Caco-2 (cell line): ENCODE data around the gene SLC25A4. TPM values are rescaled to one million over a fixed set of nuclear protein-coding genes. Genes with fewer than 3 reads are reported as not detected.

ENCODE experiments used
- BruUV-seq: library from RNA; stranded (reverse); fragments of 400-500 nt; replicated peaks from 2 replicates; lab custom pipeline; 2021; lab: Mats Ljungman, UMichigan
- CTCF ChIA-PET: fragments of 300-600 bp; sonication (Branson Sonifier 250); formaldehyde crosslinking; loops from one replicate; lab custom pipeline; 2022; ENCODE audit warnings: antibody characterized with exemption; lab: Charles Lee
- POLR2A ChIA-PET: fragments of 300-600 bp; sonication (Branson Sonifier 250); formaldehyde crosslinking; loops from one replicate; lab custom pipeline; 2022; ENCODE audit warnings: antibody characterized with exemption; lab: Charles Lee
- DNase-seq, 2 experiments: peaks; one replicate each; pipeline versions ENCODE4 v3.0.0 to v3.0.0-alpha.2; 2020 to 2022
- H3K27me3 ChIP-seq: replicated peaks from 2 replicates; pipeline ENCODE4 v1.6.0; 2011; ENCODE audit warnings: low read length; ENCODE audit not compliant: control insufficient read depth, insufficient read depth
- H3K36me3 ChIP-seq: 2 replicates; pipeline ENCODE4 v1.5.1; 2011; ENCODE audit warnings: low read length; ENCODE audit not compliant: control insufficient read depth, insufficient read depth
- H3K4me1 ChIP-seq: fragments of 250-450 bp; sonication (Bioruptor Pico); 2 replicates; pipeline ENCODE4 v1.5.1; 2020; ENCODE audit warnings: mild to moderate bottlenecking
- H3K4me3 ChIP-seq: 2 replicates; pipeline ENCODE4 v1.5.1; 2011; ENCODE audit warnings: low read depth, mild to moderate bottlenecking, control low read depth, low read length
- H3K9me3 ChIP-seq: fragments of 250-450 bp; sonication (Bioruptor Pico); 2 replicates; pipeline ENCODE4 v1.5.1; 2020; ENCODE audit warnings: mild to moderate bottlenecking, moderate library complexity
- H3K27ac Mint-ChIP-seq: one replicate; pipeline ENCODE4 v1.8.0; 2022; ENCODE audit warnings: mixed read lengths; ENCODE audit not compliant: unreplicated experiment
- H3K27me3 Mint-ChIP-seq: one replicate; pipeline ENCODE4 v1.8.0; 2022; ENCODE audit warnings: mixed read lengths; ENCODE audit not compliant: insufficient read depth, unreplicated experiment
- H3K36me3 Mint-ChIP-seq: one replicate; pipeline ENCODE4 v1.8.0; 2022; ENCODE audit warnings: mild to moderate bottlenecking, mixed read lengths; ENCODE audit not compliant: insufficient read depth, unreplicated experiment
- H3K4me1 Mint-ChIP-seq: one replicate; pipeline ENCODE4 v1.8.0; 2022; ENCODE audit warnings: low read depth, mixed read lengths; ENCODE audit not compliant: unreplicated experiment
- H3K4me3 Mint-ChIP-seq: one replicate; pipeline ENCODE4 v1.8.0; 2022; ENCODE audit warnings: mild to moderate bottlenecking, moderate library complexity, mixed read lengths; ENCODE audit not compliant: unreplicated experiment
- H3K9me3 Mint-ChIP-seq: one replicate; pipeline ENCODE4 v1.8.0; 2022; ENCODE audit warnings: mixed read lengths; ENCODE audit not compliant: unreplicated experiment
- intact Hi-C: fragments of 100-400 bp; cut with micrococcal nuclease; formaldehyde crosslinking; loops from one replicate; pipeline ENCODE4 v1.10.0; 2022; ENCODE audit not compliant: unreplicated experiment
- total RNA-seq: library from RNA; stranded (reverse); gene quantifications from 2 replicates; pipeline ENCODE4 v1.2.3, GENCODE V29; 2022
- TF ChIP-seq, protein P1 (sequence below), 2 experiments: fragments of 200-600 bp in 1 of 2; IDR thresholded peaks; 1 replicate in 1 of 2; 2 replicates in 1 of 2; pipeline versions ENCODE4 v1.5.1 to v1.8.0; 2011 to 2022; ENCODE audit warnings: antibody characterized with exemption in 1 of 2, control low read depth in 1 of 2, inconsistent platforms in 1 of 2, low read depth in 1 of 2, low read length in 1 of 2, mild to moderate bottlenecking in 1 of 2, moderate library complexity in 1 of 2; ENCODE audit not compliant: insufficient read depth in 1 of 2, severe bottlenecking in 1 of 2, unreplicated experiment in 1 of 2

The SLC25A4 gene
- total RNA-seq, 1 experiment from 2014 or later, result 24.1 TPM

DNA sequence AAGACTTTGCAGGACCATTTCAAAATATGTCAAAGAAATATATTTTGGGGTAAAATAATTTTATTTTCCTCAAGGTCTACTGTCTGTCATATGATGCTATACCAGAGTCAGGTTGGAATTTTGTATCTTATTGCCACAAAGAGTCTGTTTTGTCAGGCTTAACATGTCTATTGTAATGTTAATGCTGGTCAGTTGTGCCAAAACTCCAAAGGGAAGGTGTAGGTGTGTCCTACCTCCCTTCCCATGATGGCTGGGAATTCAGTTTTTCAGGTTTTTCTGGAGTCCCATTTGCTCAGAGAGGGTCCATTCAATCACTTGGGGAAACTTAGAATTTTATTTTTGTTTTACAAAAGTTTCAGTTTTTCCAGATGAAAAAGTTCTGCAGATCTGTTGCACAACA is 33.3 kb upstream of the SLC25A4 start:
- ChIA-PET CTCF (interaction anchor here (1.2 kb wide), 1 partner anchor 14 kb away, joined by 7 read pairs; no protein-coding TSS in a partner anchor), POLR2A (no interaction called here)
- Histone ChIP-seq H3K9me3 (no peaks in the 10 kb centered on the region), H3K4me1 (no peaks in the 10 kb centered on the region), H3K27me3 (no peaks in the 10 kb centered on the region), H3K36me3 (no peaks in the 10 kb centered on the region), H3K4me3 (no peak overlapping the region)
- DNase-seq, result no peak
- no peaks in the 10 kb centered on the region for H3K4me1 Mint-ChIP-seq
- H3K4me3 Mint-ChIP-seq, result no peak overlapping the region
- intact Hi-C loops, result no loop called here
- H3K36me3 Mint-ChIP-seq, result no peaks in the 10 kb centered on the region
- H3K27me3 Mint-ChIP-seq, result no peaks in the 10 kb centered on the region
- H3K9me3 Mint-ChIP-seq, result peaks cover 10% of the 10 kb centered on the region
- H3K27ac Mint-ChIP-seq, result no peak overlapping the region
- BruUV-seq, result no TSS peak
- TF ChIP-seq, protein P1, sequence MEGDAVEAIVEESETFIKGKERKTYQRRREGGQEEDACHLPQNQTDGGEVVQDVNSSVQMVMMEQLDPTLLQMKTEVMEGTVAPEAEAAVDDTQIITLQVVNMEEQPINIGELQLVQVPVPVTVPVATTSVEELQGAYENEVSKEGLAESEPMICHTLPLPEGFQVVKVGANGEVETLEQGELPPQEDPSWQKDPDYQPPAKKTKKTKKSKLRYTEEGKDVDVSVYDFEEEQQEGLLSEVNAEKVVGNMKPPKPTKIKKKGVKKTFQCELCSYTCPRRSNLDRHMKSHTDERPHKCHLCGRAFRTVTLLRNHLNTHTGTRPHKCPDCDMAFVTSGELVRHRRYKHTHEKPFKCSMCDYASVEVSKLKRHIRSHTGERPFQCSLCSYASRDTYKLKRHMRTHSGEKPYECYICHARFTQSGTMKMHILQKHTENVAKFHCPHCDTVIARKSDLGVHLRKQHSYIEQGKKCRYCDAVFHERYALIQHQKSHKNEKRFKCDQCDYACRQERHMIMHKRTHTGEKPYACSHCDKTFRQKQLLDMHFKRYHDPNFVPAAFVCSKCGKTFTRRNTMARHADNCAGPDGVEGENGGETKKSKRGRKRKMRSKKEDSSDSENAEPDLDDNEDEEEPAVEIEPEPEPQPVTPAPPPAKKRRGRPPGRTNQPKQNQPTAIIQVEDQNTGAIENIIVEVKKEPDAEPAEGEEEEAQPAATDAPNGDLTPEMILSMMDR (IDR thresholded peaks at IDR 0.05; ENCODE audit: insufficient read depth in 1 of 2, low read depth in 1 of 2, low read length in 1 of 2, severe bottlenecking in 1 of 2, unreplicated experiment in 1 of 2), result no peak

GRCh38 chr4:185110375-185110823 is 32.7 kb upstream of the SLC25A4 start:
- H3K9me3 ChIP-seq, result no peaks in the 10 kb centered on the region
- H3K4me1 Mint-ChIP-seq, result no peaks in the 10 kb centered on the region
- H3K27me3 Mint-ChIP-seq, result no peaks in the 10 kb centered on the region
- DNase-seq, result no peak
- TF ChIP-seq, protein P1 (IDR thresholded peaks at IDR 0.05; ENCODE audit: insufficient read depth in 1 of 2, low read depth in 1 of 2, low read length in 1 of 2, severe bottlenecking in 1 of 2, unreplicated experiment in 1 of 2), result no peak
- no peak overlapping the region for H3K4me3 Mint-ChIP-seq
- no peaks in the 10 kb centered on the region for H3K36me3 ChIP-seq
- ChIA-PET CTCF (interaction anchor here (1.2 kb wide), 1 partner anchor 14 kb away, joined by 7 read pairs; no protein-coding TSS in a partner anchor), POLR2A (no interaction called here)
- intact Hi-C loops, result no loop called here
- H3K27ac Mint-ChIP-seq, result no peak overlapping the region
- peaks cover 10% of the 10 kb centered on the region for H3K9me3 Mint-ChIP-seq
- no peaks in the 10 kb centered on the region for H3K4me1 ChIP-seq
- no peak overlapping the region for H3K4me3 ChIP-seq
- H3K27me3 ChIP-seq, result no peaks in the 10 kb centered on the region
- H3K36me3 Mint-ChIP-seq, result no peaks in the 10 kb centered on the region
- BruUV-seq, result no TSS peak

- Mint-ChIP-seq H3K27me3 (no peaks in the 10 kb centered on the region), H3K4me1 (peaks cover 6% of the 10 kb centered on the region), H3K36me3 (peaks cover 4% of the 10 kb centered on the region), H3K9me3 (peaks cover 10% of the 10 kb centered on the region), H3K4me3 (no peak overlapping the region), H3K27ac (no peak overlapping the region)
- Histone ChIP-seq H3K27me3 (no peaks in the 10 kb centered on the region), H3K4me3 (no peak overlapping the region), H3K9me3 (no peaks in the 10 kb centered on the region), H3K4me1 (no peaks in the 10 kb centered on the region), H3K36me3 (no peaks in the 10 kb centered on the region)
- intact Hi-C loops, result no loop called here
- POLR2A ChIA-PET, result no interaction called here
- no TSS peak for BruUV-seq
- TF ChIP-seq, protein P1 (IDR thresholded peaks at IDR 0.05; ENCODE audit: insufficient read depth in 1 of 2, low read depth in 1 of 2, low read length in 1 of 2, severe bottlenecking in 1 of 2, unreplicated experiment in 1 of 2), result no peak
- CTCF ChIA-PET, result interaction anchor here (1.0 kb wide), 1 partner anchor 72 kb away, joined by 3 read pairs; no protein-coding TSS in a partner anchor
- DNase-seq, result no peak
Measured at GRCh38 chr4:185112104-185112503, 31.0 kb upstream of the SLC25A4 start.
